CD4-positive, alpha-beta T cell treated with Interferon alpha-2 for 1 hour (primary cell): ENCODE results near the gene NFAM1.

Source experiments
- DNase-seq, 2 donors: peaks; one replicate each; pipeline ENCODE4 v3.0.0-alpha.2; 2020 to 2022

Gene NFAM1

DNA sequence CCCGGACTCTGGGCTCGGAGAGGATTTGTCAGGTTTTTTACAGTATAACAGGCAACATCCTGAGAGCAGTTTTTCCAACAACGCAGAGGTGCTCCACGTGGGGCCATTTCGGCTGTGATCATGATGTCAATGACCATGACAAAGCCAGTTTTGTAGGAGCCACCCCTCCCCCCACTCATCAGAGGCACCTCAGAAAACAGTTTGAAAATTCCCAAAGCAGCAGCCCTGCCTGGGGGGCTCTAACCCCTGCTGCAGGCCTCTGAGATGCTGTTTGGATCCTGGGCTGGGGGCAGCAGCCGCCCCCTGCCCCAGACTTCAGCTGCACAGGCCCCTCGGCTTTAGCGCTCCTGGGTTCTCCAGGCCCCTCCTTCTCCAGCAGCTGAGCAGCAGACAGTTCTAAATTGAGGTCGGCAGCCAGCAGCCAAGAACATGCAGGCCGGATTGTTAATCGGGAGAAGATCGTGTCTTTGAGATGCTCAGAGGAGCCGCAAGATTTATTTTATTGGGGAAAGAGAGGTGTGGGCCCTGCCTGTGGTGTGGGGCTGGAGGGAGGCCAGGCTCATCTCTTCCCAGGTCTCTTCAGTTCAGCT lies 19.4 kb downstream of the NFAM1 start:
- DNase-seq = no peak

GRCh38 chr22:42410708-42411107 lies 21.5 kb downstream of the NFAM1 start:
- DNase-seq = no peak

GRCh38 chr22:42408810-42409529 lies 23.2 kb downstream of the NFAM1 start:
- DNase-seq = no peak

- DNase-seq = no peak
Measured at GRCh38 chr22:42408276-42408675, 23.9 kb downstream of the NFAM1 start.

- no peak for DNase-seq
Measured at GRCh38 chr22:42404266-42404665, 27.9 kb downstream of the NFAM1 start.

DNA sequence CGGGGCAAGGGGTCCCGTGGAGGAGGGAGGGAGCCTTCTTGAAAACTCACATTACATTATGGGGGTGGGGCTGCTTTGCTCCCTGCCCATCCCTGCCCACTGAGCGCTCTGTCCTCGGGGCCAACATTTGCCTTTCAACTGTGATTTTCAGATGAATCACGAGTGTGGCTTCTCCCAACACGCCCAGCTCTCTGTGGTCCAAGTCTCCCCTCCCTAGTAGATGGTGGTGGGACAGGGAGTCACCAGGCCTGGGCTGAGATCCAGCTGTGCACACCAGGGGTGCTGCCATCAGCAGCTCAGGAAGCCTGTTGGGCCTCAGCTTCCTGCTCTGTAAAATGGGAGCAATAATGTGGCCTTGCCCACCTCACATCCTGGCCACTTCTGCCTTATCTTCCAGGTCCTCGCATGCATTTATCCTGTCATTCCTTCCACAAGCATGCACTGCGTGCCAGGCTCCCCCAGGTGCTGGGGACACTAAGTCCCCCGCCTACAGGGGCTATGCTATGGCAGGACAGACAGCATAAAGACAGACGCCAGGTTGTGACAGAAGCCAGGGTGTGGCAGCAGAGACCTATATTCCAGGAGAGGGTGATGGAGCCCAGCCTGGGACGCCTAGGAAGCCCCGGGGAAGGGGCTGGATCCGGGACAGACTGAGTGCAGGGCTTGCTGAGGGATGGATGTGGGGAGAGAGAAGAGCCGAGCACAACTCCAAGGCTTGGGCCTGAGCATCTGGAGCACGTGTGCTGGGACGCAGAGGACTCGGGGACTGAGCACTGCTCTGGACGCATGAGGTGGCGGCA lies 30.5 kb downstream of the NFAM1 start:
- no peak for DNase-seq

- no peak for DNase-seq
Measured at GRCh38 chr22:42400811-42401534, 31.2 kb downstream of the NFAM1 start.

- no peak for DNase-seq
Measured at GRCh38 chr22:42399315-42400271, 32.6 kb downstream of the NFAM1 start.

DNA sequence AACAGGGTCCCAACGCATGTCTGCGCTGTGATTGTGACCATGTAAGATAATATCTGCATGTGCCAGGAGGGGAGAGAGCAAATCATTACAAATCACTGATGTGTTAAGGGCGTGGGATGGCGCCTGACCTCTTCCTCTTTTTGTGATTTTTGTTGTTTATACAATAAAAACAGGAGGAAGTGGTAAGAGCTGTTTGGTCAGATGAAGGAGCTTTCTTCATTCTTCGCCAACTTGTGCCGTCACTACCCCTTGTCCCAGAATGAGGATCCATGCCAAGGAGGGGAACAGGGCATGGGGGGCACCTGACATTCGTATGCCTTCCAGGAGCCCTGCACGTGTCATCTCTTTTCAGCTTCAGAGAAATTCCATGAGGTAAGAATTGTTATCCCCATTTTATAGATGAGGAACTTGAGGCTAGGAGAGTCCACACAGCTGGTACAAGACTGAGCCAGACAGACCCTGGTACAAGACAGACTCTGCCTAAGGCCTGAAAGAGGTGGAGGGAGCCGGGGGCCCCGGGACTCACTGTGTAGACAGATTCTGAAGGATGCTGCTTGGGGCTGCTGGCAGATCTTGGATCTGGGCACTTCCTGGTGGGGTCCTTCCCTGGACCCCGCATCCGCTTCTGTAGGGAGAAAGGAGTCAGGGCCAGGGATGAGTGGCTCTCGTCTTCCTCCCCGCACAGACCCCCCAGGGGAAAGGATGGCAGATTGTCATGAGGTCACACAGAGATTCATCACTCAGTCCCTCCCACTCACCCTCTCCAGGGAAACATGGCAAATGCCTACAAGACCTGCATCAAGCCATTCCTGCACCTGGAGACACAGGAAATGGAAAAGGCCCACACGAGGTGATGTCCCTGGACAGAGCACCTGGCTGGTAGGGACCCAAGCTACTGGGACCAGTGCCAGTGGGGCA lies 34.6 kb downstream of the NFAM1 start:
- DNase-seq = peak; percentile 18 to 59

GRCh38 chr22:42396621-42397331 lies 35.4 kb downstream of the NFAM1 start:
- DNase-seq = peak; percentile 4 to 12

GRCh38 chr22:42389143-42389542 lies 43.1 kb downstream of the NFAM1 start:
- no peak for DNase-seq

DNA sequence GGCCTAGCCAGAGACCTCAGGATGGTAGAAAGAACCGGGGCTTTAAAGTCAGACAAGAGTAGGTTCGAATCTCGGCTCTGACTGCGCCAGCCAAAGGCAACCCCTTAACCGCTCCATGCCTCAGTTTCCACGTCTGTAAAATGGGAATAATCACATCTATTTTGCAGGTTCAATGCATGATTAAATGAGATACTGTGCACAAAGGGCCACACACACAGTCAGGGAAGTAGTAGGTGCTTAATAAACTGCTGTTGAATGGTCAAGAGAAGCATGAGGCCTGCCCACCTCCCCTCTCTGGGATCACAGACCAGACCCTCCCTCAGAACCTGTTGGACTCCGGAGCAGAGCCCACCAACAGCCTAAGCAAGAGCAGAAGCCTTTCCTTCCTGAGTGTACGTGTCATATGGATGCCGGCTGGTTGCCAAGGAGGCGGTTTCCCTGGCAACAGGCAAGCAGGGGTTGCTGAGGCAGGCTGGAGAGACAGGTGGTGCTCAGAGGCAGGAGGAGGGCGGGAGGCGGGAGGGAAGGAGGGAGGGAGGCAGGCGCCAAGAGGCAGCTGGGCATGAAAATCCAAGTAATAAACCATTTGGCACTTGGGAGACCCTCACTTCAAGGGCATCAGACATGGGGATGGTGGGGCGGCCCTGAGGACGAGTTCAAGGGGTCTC lies 43.9 kb downstream of the NFAM1 start:
- DNase-seq = no peak

- DNase-seq = no peak
Measured at GRCh38 chr22:42387631-42388030, 44.6 kb downstream of the NFAM1 start.

DNA sequence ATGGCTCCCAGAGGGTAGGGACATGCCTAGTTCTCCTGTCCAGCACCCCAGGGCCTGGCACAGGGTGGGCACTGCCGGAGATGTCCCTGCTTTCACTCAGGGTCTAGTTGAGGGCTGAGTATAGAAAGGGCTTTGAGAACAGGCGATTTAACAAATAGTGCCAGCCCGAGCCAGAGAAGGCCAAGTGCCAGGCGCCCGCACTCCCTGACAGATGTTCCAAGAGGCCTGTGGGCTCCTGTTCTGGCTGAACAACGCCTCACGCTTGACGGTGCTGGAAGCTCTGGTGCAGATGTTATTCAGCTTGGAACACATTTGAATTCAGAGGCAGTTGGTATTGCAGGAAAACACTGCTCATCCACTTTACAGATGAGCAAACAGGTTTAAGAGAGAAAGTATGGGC lies 46.5 kb downstream of the NFAM1 start:
- DNase-seq = no peak

- DNase-seq = no peak
Measured at GRCh38 chr22:42384506-42384905, 47.7 kb downstream of the NFAM1 start.

DNA sequence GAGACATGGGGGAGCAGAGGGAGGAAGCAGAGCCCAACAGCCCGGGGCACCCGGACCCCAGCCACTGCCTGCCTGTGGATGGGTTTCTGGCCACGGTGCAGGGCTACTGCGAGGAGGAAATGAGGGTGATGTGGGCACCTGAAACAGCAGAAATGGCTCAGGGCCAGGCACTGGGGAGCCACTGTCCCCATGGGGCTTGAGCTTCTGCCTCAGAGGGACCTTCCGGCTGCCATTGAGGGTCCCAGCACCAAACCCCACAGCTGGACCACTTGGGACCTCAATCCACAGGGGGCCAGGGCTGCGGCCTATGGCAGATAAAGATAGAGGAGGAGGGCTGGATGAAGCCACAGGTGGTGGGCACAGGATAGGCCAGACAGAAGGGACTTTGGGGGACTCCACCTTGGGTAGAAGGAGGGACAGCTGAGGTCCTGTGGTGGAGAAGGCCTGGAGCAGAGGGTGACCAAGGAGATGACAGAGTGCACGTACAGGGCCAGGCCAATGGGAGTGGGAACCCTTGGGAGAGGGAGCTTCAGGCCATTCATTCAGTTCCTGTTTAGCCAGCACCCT lies 48.3 kb downstream of the NFAM1 start:
- no peak for DNase-seq

DNA sequence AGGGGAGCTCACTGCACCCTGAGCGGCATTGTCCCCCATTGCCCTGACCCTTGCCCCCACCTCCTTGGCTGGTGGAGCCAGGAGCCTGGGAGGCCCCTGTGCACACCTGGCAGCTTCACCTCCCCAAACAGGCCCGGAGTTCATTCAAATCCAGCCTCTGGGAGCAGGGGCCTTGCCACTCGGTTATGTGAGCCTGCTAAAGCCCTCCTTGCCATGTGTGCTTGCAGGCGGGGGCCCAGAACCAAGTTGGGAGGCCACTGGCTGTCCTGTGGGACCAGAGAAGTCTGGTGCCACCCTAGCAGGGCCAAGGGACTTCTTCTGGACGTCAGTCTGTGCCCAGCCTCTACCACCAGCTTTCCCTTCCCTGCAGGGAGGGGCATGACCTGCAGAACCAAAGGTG lies 48.9 kb downstream of the NFAM1 start:
- no peak for DNase-seq

GRCh38 chr22:42380769-42381551 lies 51.2 kb downstream of the NFAM1 start:
- DNase-seq = no peak
